GM18867 (cell line): ENCODE results near the gene SLC34A1.

Experiments used
- ATAC-seq: cut with Tn5 transposase; IDR thresholded peaks from one replicate; pipeline ENCODE4 v1.9.1; 2021; ENCODE audit warnings: mild to moderate bottlenecking, moderate library complexity; ENCODE audit not compliant: unreplicated experiment

SLC34A1 gene

DNA sequence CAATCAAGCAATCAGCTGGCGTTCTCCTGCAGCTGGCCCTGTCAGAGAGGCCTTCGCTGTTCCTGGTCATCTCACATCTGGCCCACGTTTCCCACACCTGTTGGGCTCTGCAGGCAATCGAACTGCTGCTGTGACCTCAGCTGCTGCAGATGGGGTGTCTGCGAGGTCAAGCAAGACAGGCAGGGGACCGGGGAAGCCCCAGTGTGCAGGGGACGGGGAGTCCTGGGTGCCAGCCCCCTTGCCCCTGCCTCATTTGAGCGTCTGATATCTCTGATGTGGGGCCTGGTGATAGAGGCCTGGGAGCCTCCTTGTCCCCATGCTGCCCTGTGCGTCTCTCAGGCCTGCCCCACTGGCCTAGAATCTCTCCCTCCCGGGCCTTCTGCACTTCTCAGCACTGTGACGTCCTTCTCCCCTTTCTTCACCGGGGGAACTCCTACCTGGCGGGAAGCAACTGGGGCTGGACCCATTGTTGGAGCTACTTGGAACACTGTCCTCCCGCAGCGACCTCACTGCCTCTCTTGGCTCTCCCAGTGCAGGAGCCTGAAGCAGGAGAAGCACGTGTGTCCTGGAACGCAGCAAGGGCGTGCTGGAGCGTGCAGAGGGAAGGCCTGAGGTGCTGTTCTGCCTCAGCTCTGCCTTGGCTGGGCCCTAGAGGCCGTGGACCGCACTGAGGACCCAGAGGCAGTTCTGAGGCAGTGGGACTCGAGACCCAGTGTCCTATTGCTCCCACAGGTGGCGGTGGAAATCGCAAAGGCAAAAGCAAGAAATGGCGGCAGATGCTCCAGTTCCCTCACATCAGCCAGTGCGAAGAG, 46.1 kb downstream of the SLC34A1 start:
- no peak for ATAC-seq

DNA sequence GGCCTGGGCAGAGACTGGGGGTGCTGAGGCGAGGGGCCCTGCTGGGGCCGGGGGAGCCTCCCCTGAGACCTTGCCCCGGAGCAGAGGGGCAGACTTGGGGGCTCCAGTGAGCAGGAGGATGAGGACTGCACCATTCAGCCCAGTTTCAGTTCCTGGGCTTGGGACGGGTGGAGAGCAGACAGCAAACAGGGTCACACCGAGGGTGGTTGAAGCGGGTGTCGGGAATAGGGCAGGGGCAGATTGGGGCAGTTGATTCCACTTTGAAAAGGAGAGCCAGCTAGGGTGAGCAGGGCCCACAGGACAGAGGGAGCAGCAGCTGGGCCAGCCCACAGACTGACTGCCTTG, 46.7 kb downstream of the SLC34A1 start:
- no peak for ATAC-seq

DNA sequence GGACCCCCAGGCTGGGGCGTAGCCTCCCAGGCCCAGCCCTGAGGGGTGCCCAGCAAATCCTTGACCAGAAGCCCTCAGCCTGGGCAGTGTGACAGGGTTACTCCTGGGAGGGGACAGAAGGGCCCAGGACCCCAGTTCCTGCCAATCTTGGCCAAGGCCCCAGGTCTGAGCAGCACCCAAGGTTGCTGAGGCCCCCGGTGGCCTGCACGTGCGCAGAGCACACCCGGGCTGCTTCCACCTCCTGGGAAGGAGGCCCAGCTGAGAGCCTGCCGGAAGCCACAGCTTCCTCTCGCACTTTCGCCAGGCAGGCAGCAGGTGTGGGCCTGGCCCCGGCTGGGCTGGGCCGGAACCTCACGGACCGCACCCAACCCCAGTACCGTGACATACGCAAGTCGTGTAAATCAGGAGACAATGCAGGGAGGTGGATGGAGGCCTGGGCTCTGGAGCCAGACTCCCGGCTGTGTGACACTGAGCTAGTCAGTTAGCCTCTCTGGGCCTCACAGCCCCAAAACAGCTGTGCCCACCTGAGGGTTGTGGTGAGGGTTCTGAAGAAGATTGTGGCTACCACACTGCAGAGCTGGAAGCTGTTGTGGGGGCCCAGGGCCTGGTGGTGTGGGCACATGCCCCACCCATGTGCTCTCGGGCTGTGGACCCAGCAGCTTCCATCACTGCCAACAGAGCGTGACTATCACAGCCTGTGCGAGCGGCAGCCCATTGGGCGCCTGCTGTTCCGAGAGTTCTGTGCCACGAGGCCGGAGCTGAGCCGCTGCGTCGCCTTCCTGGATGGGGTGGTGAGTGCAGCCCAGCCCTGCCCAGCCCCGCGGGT, 47.3 kb downstream of the SLC34A1 start:
- ATAC-seq, result peak; percentile 47

DNA sequence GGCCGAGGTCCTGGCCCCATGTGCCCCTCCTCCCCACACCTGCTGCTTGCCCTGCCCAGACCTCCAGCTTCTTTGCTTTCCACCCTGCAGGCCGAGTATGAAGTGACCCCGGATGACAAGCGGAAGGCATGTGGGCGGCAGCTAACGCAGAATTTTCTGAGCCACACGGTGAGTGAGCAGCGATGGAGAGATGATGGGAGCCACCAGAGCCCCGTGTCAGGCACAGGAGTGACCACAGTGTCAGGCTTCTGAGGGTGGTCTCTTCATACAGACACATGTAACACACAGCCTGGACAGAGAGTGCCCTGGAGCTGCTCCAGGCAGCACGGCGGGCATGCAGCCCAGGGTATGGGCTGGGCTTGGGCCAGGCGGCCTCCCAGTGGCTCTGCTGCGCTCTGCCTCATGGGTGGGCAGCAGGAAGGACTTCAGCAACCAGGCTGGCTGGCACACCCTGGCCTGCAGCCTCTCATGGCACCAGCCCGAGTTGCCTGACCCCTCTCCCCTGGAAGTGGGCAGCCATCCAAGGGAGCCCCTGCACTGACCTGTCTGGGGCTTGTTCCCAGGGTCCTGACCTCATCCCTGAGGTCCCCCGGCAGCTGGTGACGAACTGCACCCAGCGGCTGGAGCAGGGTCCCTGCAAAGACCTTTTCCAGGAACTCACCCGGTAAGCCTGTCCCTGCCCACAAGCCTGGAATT, 48.1 kb downstream of the SLC34A1 start:
- no peak for ATAC-seq

DNA sequence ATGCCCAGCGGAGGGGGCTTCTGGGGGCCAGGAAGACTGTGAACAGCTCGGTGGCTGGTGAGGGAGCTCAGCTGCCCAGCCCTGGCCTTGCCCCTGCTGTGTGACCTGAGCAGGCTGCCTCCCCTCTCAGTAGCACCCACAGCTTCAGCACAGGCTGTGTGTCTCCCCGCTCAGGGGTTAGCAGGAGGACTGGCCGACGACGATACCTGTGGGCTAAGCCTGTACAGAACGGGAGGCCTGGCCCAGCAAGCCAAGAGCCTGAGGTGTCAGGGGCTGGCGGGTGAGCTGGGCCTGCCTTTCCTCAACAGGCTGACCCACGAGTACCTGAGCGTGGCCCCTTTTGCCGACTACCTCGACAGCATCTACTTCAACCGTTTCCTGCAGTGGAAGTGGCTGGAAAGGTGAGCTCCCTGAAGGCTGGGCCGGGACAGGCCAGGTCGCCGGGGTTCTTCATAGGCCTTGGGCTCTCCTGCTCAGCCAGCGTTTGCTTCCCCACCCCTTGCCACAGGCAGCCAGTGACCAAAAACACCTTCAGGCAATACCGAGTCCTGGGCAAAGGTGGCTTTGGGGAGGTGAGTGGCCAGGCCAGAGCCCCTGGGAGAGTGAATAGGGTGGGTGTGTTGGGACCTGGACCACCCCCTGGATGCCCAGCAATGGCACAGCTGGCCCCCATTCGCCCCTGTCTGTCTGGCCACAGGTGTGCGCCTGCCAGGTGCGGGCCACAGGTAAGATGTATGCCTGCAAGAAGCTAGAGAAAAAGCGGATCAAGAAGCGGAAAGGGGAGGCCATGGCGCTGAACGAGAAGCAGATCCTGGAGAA, 48.8 kb downstream of the SLC34A1 start:
- ATAC-seq, result no peak

DNA sequence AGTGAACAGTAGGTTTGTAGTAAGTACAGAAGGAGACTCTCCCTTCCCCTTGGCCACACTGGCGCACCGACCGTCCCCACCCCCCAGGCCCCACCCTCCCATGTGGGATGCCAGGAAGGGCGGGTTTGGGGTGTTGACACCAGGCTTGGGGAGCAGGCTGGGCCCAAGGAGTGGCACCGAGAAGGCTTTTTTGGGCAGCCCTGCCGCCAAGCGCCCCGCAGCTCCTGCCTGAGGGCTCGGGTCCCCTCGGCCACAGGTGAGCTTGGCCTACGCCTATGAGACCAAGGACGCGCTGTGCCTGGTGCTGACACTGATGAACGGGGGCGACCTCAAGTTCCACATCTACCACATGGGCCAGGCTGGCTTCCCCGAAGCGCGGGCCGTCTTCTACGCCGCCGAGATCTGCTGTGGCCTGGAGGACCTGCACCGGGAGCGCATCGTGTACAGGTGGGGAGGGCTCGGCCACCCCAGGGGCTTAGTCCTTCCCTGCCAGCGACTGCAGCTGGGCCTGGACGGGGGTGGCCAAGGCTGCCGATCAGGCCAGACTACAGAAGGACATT, 49.5 kb downstream of the SLC34A1 start:
- ATAC-seq, result no peak

DNA sequence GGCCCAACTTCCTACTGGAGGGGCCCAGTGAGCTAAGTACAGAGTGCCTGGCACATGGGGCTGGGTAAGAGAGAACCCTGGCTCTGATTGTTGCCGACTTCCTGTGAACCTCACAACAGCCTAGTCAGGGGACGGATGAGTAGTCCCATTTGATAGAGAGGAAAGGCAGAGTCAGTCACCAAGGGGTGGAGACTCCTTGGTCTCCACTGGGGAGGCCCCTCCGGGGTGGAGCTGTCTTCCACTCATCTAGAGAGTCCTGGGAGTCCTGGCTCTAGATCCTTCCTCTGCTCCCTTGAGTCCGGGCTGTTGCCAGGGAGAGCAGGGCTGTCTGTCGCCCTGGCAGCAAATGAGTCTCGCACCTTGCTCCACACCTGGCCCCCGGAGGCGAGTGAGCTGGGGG, 50.2 kb downstream of the SLC34A1 start:
- ATAC-seq, result no peak

DNA sequence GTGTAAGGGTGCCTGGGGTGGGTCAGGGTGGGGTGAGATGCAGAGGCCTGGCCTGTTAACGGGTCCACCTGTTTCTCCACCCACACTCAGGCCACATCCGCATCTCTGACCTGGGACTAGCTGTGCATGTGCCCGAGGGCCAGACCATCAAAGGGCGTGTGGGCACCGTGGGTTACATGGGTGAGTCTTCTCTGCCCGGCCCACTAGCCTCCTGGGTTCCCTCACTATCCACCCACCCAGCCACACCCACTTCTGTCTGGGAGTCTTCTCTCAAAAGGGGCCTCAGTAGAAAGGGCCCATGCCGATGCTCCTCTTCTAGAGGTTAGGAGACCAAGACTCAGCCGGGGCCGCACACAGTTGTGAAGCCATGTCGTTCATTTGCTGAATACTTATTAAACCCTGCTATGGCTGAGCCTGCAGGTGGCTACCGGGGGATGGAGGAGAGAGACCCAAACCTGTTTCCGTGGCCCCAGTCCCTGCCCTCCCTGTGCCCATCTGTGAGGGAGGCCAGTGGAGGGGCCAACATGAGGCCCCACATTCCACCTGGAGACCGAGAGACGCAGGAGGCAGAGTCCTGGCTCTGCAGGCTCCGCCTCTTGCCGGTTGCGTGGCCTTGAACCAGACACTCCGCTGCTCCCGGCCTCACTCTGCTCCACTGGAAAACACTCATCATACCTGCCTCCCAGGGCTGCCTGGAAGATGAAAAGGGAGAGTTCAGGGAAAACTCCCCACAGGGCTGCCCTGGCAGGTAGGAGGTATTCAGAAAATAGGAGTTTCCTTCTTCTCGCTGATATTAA, 50.9 kb downstream of the SLC34A1 start:
- ATAC-seq, result no peak

DNA sequence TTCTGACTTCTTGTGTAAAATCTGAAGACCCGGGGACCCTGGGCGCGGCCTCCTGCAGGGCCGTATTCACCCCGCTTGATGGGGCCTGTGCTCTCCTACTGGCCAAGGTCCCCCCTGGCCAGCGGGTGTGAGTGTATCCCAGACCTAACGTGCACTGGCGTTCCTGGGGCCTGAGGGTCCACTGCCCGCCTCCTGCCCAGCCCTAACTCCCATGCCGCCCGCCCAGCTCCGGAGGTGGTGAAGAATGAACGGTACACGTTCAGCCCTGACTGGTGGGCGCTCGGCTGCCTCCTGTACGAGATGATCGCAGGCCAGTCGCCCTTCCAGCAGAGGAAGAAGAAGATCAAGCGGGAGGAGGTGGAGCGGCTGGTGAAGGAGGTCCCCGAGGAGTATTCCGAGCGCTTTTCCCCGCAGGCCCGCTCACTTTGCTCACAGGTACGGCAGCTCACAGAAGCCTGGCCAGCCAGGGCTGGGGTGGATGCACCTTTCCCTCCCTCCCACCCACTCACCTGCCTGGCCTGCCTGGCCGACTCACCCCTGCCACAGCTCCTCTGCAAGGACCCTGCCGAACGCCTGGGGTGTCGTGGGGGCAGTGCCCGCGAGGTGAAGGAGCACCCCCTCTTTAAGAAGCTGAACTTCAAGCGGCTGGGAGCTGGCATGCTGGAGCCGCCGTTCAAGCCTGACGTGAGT, 51.8 kb downstream of the SLC34A1 start:
- no peak for ATAC-seq

DNA sequence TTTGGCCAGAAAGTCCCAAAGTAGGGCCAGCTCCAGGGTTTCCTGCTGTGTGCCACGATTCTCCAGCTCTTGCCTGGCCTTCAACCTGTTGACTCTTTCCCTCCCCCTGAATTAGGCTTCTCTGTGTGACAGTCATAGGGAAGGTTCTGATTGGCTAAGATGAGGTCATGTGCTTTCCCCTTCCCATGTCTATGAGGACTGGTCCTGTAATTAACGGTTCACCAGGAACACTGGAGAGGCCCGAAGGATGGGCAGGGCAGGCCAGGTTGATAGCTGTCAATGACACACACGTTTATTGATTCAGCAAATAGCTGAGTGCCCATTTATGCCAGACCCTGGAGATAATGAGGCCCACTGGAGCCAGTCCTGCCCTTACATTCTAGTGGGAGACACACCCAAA, 53.4 kb downstream of the SLC34A1 start:
- no peak for ATAC-seq

DNA sequence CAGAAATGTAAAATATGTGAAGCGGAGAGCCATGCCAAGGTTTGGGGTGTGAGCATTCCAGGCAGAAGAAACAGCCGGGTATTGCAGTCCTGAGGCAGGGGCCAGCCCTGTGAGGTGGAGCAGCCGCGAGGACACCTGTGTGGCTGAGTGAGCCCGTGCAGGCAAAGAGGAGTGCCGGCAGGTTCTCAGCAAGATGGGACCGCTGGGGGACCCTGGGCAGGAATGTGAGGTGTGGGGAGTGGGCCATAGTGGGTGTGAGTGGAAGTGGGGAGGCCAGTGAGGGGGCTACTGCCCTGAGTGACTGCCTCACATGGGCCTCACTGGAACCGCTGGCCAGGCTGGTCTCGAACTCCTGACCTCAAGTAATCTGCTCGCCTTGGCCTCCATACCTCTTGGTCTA, 54.2 kb downstream of the SLC34A1 start:
- no peak for ATAC-seq

DNA sequence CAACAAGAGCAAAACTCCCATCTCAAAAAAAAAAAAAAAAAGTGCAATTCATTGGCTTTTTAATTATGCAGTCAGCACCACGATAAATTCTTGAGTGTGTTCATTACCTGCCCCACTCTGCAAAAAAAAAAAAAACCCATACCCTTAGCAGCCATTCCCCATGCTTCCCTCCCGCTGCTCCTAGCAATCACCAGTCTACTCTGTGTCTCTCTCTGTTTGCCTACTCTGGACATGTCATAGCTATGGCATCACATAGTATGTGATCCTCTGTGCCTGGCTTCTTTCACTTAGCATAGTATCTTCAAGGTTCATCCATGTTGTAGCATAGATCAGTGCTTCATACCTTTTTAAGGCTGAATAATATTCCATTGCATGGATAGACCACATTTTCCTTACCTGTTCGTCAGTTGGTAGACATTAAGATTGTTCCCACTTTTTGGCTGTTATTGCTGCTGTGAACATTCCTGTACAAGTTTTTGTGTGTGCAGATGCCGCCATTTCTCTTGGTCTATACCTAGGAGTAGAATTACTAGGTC, 55.4 kb downstream of the SLC34A1 start:
- ATAC-seq, result no peak

DNA sequence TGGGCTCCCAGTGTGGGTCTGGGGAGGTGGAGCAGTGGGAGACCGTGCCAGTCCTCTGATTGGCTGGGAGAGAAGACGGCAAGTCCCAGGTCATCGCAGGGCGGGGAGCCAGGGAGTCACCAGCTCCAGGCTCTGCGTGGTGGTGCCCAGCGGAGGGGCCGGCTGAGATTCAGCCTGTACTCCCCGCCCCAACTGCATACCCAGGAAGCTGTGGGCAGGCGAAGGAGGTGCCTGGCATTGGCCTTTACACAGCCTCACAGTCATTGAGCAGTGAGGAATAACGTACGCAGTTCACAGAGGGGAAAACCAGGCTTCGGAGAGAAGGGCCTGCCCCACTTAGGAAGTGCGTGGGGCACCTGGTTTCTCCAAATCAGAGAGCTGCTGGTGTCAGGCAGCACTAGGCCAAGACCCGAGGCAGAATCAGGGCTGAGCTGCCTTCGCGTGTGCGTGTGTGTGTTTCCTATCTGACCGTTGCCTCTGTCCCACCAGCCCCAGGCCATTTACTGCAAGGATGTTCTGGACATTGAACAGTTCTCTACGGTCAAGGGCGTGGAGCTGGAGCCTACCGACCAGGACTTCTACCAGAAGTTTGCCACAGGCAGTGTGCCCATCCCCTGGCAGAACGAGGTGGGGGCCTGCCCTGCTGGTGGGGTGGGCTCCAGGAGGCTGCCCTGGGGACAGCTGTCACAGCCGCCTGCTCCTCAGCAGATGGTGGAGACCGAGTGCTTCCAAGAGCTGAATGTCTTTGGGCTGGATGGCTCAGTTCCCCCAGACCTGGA, 56.2 kb downstream of the SLC34A1 start:
- ATAC-seq, result no peak

DNA sequence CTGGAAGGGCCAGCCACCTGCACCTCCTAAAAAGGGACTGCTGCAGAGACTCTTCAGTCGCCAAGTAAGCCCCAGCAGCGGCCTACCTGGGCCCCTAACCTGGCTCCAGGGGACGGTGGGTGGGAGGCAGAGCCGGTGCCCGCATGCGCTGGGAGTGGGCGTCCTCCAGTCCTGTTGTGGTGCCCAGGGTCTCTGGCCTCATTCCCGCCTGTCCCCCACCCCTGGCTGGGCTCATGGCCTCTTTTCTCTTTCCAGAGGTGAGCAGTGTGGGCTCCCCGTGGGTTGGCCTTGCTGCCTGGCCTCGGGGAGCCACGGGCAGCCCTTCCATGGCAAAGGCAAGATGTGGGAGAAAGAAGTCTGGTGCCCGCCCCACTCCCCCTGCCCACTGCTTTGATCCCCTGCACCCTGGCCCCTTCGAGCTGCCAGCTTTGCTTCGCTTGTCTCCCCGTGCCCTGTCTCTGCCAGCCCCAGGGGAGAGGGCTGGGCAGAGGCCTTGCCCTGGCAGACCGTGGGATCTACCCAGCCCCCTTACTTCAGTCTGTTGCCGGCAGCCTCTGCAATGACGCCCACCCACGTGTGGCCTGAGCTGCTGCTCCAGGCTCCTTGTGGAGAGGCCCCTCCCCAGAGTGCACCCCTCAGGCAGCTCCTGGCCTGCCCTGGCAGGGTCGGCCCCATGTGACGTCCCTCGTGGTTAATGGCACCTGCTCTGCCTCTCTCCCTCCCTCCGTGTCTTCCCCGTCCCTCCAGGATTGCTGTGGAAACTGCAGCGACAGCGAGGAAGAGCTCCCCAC, 57.0 kb downstream of the SLC34A1 start:
- no peak for ATAC-seq

DNA sequence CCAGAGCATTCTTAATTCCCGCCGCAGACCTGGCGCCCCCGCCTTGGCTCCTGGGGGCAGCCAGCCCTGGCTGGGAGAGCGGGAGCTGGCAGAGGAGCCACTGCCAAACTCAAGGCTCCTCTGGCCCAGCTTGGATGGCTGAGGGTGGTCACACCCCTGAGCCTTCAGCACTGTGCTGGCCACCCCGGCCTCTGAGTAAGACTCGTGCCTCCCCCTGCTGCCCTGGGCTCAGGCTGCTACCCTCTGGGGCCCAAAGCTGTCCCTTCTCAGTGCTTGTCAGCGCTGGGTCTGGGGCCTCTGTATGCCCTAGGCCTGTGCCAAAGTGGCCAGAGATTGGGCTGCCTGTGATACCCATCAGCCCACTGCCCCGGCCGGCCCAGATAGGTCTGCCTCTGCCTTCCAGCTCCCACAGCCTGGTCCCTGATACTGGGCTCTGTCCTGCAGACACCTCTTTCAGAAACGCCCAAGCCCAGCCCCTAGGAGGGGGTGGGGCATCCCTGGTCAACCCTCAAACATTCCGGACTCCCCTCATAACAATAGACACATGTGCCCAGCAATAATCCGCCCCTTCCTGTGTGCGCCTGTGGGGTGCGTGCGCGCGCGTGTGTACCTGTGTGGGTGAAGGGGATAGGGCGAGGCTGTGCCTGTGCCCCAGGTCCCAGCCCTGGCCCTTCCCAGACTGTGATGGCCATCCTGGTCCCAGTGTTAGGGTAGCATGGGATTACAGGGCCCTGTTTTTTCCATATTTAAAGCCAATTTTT, 58.0 kb downstream of the SLC34A1 start:
- ATAC-seq, result no peak

DNA sequence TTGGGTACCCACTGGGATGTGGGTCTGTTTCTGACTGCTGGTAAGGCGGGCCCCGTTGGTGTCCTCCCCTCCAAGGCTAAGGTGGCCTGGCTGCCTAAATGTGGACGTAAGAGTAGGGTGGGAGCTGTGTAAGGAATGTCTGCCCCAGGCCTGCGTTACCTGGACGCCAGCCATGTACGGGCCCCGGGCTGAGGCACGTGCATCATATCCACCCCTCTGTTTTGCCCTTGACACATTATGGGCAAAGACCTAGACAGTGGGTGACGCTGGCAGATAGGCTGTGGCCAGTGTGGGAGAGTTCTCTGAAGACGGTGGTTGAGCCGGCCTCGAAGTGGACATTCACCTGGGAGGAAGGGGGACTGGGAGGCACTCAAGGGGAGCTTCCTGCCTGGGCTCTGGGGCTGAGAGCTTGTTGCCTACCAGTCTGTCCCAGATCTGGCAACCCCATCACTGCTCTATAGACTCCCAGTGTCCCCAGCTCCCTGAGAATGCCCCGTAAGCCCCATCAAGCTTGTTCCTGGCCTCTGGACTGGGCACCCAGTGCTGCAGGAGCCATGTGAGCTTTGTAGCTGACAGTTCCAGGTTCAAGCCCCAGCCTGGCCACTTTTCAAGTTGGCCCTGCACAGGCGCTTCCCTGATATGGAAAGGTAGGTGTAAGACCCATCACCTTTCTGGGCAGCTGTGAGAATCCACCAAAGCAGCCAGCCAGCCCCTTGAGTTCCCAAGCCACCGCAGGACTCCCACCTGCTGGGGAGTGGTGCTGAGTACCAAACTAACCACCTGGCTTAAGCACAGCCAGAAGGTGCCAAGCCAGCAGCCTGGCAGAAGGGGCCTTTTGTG, 59.1 kb downstream of the SLC34A1 start:
- ATAC-seq, result no peak
